Measurements from ENCODE around the gene RGMA.
"Not testable (repeated sequence)": the region's sequence is repeated elsewhere in the genome, so short reads cannot be mapped to it uniquely, and the experiment has no call there.

RGMA gene

GRCh38 chr15:93031557-93032384 lies 57.2 kb downstream of the RGMA start:
- not testable (repeated sequence) for DNase-seq

DNA sequence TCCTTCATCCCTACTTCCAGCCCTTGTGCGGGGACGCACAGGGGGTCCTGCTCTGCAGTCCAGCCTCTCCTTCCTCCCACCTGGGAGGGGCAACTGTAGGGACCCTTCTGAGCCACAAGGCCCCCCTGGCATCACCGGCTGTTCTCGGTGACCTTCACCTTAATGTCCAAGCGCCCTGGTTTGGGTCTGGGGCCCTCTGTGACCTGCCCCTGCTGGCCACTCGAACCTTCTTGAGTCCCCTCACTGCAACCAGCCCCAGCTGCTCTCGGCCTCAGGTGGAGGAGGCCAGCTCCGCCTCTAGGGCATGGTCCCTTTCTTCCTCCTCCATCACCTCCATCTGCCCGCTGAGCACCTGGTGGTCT lies 57.9 kb downstream of the RGMA start:
- no peak for DNase-seq

DNA sequence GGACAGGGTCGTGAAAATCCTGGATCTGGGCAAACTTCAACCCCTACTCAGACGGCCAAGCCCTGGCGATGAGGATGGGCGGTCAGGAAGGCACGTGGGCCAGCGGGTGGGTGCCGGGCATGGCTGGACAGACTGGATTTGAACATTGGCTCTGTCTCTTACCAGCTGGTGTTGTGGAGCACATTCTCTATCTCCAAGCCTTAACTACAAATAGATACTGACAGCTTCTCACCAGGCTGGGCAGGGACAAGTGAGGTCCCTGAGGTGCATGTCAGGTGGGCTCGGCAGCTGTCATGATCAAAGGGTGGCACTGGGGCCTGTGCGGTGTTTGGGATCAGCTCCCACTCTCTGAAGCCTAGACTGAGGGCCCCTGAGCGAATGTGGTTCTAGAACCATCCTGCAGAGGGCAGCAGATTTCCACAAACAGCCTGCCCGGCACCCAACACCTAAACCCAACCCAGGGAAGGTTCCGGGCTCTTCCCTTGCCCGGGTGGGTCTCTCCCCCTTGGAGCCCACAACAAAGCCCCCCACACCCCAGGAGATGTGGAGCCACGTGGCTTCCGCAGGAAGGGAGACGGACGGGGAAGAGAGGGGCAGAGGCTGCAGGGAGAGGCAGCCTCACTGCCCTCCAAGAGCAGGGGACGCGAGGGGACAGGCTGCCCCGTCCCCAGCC lies 58.4 kb downstream of the RGMA start:
- DNase-seq: peak; percentile 49

DNA sequence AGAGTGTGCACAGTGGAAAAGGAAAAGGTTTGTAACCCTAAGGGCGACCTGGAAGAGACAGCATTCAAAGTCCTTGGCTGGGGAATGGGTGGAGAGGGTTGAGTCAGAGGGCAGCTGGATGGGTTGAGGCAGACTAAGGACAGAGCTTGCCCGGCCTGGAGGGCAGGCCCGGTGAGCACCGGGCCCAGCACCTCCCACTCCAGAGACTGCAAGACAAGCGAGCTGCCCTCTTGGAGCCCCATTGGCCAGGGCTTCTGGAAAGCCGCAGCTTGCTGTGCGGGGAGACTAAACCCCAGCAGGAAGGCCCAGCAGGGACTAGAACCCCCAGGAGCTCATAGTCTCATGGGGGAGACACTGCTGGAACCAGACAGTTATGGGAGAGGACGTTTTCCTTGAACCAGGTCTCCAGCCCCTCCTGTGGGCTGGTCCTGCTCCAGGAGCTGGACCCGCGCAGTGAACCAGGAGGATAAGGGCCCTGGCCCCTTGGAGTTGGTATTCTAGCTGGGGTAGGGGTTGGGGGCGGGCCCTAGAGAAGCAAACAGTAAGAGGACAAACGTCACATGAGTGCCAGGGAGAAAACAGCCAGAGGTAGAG lies 59.1 kb downstream of the RGMA start:
- no peak for DNase-seq

DNA sequence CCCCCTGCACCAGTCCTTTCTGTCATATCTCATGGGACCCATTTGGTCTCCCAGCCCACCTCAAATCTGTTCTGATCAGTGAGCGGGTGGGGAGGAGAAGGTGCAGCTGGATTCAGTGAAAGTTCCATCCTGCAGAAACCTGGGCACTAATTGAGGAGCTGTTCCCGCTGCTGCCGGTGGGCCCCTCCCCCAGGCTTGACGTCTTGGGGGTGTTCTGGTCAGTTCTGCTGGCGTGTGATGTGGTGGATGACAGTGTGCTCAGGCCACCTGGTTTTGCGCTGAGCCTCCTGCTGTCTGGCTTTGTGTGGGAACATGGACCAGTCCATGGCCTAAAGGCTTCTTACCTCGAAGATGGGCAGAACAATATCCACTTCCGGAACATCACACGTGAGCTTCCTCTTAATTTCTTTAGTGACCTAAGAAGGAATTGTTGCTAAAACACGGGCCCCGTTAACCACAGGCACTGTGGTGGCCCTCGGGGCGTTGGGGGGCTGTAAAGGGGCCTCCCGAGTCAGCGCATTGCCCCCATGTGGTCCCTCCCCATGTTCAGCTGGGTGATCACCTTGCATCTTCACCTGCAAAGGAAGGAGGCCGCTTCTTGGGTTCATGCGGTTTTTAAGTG lies 59.7 kb downstream of the RGMA start:
- no peak for DNase-seq

DNA sequence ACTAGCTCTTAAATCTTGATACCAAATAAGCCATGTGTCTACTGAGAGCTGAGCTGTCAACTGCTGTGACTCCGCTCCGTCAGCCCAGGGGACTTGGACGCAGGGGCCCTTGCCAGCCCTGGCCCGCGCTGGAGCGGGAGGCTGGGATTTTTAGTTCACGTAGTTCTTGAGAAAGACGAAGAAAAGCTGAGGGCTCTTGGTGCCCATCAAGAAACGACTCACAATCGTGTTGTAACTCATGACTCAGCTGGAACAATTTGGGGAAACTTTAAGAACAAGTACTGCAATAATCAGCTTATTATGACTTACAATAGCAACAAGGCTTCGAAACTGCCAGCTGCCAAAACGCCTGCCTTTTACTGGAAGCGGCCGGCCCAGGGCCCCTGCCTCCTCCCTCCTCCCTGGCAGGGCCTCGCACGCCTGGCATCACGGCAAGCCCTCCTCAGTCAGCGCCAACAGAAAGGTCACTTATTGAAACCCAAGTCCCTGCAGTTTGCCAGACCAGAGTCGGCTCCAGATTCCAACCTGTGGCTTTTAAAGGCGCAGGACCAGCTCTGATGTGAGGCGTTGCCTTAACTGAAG lies 60.3 kb downstream of the RGMA start:
- DNase-seq: no peak

GRCh38 chr15:93028111-93028631 lies 60.8 kb downstream of the RGMA start:
- no peak for DNase-seq

DNA sequence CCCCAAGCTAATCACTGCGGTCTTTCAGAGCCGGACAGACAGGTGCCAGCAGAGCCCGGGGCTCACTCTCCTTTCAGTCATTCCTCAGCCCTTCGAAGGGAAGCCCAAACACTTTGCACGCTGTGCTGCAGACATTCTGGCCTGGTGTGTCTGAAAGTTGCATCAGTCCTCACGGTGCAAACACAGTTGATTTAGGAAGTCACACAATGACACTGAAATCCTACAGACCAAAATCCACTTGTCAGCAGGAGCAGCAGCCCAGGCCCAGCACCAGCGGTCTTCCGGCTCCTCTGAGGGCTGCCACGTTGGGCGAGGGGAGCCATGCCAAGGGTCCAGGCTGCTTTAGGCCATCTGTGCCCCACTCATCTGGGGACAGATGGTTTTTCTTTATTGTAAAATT lies 61.6 kb downstream of the RGMA start:
- DNase-seq: no peak

GRCh38 chr15:93026380-93026817 lies 62.6 kb downstream of the RGMA start:
- DNase-seq: no peak

DNA sequence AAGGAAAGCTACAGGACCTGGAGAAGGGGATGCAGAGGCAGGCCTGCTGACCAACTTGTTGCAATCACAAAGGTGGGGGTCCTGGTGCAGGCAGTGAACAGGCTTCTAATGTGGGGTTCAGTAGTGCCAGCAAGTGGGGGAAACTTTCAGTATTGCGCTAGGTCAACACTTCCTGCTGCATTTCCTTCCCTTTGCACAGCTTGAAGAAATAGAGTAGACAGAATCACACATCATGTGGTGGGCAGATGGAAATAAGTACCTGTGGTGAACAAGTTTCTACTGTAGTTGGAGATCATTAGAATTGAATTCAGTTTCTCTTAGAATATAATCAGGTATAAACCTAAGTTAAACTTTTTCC lies 63.4 kb downstream of the RGMA start:
- DNase-seq: no peak

GRCh38 chr15:93024716-93025624 lies 64.0 kb downstream of the RGMA start:
- DNase-seq: no peak

GRCh38 chr15:93024293-93024692 lies 64.7 kb downstream of the RGMA start:
- no peak for DNase-seq

GRCh38 chr15:93020976-93021772 lies 67.8 kb downstream of the RGMA start:
- no peak for DNase-seq

- DNase-seq: no peak
Observed at GRCh38 chr15:93019971-93020370, 69.0 kb downstream of the RGMA start.

GRCh38 chr15:93019090-93019489 lies 69.9 kb downstream of the RGMA start:
- DNase-seq: no peak

- DNase-seq: no peak
Observed at GRCh38 chr15:93018574-93018973, 70.4 kb downstream of the RGMA start.

- no peak for DNase-seq
Observed at GRCh38 chr15:93017526-93017925, 71.5 kb downstream of the RGMA start.

GRCh38 chr15:93012786-93013185 lies 76.2 kb downstream of the RGMA start:
- DNase-seq: no peak

DNA sequence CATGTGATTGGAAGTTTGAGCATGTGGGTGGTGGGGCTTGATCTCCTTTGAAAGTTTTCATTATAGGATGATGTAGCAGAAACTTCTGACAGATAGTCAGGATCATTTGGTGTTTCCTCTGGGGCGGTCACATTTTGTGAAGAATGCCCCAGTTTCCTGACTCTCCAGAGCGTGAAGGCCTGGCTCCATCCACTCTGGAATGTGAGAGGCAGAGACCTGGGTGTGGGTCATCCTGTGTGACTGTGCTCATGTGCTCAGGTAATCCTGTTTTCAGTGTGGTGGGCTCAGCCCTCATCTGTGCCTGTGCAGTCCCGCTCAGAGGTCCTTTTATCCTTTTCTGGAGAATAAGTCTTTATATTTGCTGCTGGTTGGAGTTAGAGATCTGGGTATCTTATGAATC lies 81.0 kb downstream of the RGMA start:
- no peak for DNase-seq

DNA sequence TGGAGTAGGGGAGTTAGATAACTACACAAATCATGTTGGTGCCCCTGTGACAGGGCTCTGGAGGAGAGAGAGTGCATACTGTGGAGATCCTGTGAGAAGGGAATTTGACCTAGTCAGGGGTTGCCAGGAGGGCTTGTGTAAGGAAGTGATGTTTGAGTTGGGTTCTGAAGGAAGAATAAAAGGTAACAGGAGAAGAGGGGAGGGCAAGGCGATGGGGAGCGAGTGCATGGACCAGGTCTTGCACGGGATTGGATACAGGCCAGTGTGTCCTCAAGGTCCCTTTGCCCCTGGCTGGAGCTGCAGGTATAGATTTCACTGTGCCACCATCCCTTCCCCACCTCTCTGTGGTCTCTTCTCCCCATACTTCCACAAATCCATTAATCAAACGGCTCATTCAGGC lies 83.9 kb downstream of the RGMA start:
- DNase-seq: no peak

GRCh38 chr15:93001881-93002280 lies 87.1 kb downstream of the RGMA start:
- DNase-seq: no peak
